GM21717 (cell line): ENCODE measurements around the gene KCNA10.
"Not testable (repeated sequence)": the region's sequence is repeated elsewhere in the genome, so short reads cannot be mapped to it uniquely, and the experiment has no call there.

Source experiments
- ATAC-seq: cut with Tn5 transposase; IDR thresholded peaks from one replicate; pipeline ENCODE4 v1.9.1; 2021; ENCODE audit warnings: mild to moderate bottlenecking, moderate library complexity; ENCODE audit not compliant: unreplicated experiment

Gene KCNA10

DNA sequence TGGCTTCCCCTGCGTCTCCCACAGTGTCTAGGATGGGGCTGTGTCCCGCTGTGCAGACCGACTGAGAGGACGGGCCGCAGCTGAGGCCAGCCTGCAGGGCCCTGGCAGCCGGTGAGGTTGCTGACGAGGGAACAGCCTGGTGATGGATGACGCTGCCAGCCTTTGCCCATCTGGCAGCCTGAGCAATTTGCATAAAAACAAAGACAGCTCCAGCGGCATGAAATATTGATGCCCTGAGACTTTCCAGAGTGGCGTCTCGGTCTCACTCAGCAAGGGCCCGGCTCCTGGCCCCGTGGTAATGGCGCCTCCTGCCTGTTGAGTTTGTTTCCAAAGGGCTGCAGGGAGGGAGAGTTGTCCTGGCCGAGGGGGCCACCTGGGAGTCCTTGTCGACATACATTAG, 19.1 kb upstream of the KCNA10 start:
- ATAC-seq = no peak

DNA sequence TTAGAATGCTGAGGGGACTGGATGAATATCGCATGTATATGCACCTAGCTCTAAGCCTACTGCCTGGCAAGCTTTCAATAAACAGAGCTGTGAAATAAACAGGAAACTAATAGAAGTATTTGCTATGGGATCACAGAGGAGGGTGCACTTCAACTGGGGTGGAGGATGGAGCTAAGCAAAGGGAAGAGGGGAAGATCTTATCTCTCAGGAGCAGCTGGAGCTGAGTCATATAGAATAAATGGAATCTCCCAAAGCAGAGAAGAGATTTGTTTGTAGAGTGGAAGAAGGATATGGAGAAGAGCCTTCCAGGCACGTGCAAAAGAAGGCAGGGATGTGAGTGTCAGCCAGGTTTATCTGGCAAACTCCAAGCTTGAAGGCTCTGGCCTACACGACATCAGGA, 17.0 kb upstream of the KCNA10 start:
- ATAC-seq = no peak

DNA sequence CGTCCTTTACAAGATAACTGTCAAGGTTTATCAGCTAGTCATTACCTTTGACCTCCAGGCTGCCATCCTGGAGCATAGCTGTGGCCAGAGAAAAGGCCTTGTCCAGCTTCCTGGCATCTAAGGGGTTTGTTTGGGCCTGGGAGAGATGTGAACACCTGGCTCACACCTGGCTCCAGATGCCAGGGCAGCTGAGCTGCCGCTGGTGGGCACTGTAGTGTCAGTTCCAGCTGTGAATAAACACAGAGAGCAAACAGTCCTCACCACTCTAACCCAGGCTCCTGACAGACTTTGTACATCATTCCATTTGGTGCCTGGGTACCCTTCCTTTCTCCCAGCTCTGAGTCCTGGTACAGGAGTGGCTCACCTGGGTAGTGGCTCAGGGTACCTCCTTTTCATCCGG, 14.3 kb upstream of the KCNA10 start:
- ATAC-seq = no peak

DNA sequence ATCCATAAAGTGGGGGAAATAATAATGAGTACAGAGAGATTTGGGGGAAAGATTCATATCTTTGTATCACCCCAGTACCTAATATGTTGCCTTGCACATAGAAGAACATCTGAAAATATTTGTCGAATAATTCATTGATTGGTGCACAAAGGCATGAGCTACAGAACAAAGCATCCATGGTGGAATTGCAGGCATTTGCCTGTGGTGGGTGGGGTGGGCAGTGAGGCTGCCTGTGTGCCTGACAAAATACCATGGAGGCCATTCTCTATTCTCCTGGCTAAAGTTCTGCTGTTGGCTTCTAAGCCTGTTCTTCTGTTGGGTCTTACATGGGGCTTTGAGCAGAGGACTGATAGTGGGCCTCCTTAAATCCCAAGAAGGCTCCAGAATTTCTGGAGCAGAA, 10.0 kb upstream of the KCNA10 start:
- no peak for ATAC-seq

DNA sequence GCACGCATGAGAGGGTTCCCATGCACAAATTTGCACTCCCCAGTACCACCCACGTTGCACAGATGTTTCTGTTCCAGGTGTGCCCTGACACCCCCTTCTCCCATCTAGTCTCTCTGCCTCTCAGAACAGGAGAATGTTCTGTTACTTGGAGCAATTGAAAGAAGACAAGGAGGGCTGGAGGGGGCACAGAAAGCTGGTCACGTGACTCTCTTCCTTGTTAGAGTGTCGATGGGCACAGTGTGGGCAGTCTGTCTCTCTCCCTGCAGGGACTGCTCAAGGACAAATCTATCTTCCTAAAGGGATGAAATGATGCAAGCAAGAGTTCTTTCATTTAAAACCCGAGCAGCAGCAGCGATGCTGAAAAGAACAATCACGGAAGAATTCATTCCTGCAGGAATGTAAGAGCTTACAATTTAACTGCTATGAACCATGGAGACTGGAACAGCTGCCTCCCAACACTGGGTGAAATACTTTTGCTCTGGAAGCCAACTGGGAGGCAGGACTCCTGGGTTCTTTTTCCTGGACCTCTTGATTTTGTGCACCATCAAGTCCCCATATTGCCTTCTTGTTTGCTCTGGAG, 7.3 kb upstream of the KCNA10 start:
- ATAC-seq = no peak

DNA sequence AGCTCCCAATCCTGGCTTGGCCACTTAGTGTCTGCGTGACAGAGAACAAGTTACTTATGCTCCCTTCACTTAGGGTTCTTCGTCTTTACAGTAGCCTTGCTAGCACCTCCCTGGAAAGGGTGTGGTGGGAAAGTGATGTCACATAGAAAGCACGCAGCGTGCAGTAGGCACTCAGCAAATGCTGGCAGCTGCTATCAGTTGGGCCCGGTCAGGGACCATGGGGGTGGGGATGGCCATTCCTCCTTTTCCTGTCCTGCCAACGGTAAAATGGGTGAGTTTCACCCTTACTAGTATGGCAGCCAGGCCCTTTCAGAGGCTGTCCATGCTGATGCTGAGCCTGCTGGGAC, 6.2 kb upstream of the KCNA10 start:
- ATAC-seq = no peak

DNA sequence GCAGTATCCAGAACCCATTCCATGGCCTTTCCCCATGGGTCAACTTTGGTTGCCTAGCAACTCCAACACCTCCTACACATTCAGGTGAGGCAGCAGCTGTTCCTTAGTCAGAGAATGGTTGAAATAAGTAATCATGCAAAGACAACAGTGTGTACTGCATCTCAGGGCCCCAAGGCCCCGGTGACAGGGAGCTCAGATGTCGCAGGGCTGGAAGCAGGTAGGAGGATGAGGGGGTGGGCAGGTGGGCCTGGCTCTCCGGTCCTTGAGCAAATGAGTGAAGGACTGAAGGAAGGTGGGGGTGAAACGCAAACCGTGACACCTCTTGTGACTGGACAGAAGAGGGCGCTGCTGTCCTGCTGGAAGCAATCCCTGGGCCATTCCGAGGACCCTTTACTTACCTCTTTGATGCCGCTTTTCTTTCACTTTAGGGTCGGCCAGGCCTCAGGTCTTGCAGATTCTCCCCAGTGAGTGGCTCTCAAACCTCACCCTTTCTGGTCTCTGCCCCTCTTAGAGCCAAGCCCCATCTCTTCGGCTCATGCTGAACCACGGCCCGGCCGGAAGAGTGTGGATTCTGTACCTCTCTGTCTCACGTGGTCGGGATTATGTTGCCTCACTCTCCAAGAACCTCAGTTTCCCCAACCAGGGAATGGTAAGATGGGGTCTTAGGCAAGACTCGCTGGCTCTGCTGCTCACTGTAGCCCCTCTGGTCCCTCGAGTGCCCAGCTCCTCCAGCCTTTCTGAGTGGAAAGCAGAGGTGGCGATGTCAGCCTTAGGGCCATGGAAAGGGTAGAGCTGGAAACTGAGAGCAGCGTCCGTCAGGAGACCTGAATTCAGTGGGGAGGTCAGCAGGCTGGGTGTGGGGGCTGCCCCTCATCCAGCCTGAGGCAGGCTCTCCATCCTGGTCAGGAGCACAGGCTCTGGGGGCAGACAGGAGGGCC, 5.6 kb upstream of the KCNA10 start:
- ATAC-seq = no peak

DNA sequence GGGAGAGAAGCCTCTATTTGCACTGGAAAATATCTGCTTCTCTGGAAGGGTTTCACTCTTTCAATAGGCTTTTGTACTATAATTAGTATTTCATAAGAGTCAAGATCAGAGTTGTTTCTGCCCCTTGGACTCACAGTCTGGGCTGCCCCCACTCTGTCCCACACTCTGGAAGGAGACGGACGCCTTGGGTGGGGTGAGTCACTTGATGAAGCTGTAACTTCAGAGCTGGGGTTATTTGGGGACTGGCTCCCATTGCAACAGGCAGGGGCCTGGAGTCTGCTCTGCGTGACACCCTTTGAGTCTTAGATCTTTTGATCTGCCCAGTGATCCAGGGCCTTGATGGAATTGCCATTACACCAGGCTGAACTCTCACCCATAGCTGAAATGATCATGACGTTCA, 4.0 kb upstream of the KCNA10 start:
- no peak for ATAC-seq

DNA sequence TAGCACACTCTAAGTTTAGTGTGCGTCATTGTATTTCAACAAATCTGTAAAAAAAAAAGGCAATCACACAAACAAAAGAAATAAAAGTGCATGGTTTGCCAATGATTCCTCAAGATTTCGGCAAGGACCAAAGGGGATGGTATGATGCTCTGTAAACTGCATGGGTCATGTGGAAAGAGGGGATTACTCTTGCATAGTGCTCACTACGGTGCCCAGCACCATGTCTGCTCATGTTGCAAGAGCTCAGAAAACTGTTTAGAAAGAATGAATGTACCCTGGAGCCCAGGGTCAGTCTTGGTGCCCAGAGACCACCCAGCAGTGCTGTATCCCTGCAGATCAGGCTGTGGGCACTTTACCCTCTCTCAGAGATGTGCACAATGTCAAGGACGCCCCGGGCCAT, 3.6 kb upstream of the KCNA10 start:
- ATAC-seq = no peak

DNA sequence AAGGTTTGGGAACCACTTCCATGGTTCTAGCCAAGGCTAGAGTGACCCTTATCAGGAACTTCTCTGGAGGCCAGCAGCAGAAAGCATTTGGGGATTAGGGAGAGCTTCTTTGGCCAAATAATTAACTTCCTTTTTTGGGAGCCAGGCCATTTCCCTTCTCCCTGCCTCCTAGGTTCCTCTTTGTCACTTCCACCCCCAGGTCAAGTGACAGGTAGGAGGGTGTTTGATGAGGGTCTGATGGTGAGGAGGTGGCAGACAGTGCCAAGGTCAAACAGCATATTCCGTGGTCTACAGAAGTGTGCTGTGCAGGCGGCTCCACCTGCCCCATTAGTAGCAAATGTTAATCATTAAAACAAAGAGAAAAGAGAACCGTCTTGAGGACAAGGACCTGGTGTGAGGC, 1.9 kb upstream of the KCNA10 start:
- ATAC-seq = no peak

DNA sequence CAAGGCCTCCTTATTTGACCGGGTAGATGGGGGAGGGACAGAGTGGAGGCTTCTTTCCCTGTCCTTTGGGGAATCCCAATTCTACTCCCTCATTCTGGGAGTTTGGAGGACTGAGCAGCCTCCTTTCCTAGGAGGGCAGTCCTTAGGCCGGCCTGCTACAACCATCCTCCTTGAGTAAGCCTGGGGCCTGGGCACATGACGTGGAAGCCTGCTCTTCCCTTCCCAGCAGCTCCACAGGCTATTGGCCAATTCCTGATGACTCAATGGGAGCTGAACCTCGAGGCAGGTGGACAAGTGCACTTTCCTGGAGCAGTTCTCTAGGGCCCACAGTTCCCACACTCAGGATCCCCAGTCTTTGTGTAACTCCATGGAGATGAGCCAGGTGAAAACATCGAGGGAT, 3.1 kb downstream of the KCNA10 start:
- no peak for ATAC-seq

DNA sequence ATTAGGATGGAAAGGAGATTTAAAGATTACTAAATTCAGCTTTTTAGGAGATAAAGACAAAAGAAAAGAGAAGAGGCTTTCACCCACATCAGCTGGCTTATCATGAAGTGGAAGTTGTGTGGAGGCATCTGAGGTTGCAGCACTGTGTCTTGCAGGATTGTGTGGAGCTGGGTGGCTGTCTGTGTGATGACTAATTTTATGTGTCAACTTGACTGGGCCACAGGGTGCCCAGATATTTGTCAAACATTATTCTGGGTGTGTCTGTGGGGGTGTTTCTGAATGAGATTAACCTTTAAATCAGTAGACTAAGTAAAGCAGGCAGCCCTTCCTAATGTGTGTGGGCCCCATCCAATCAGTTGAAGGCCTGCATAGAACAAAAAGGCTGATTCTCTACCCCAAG, 3.9 kb downstream of the KCNA10 start:
- ATAC-seq = no peak

DNA sequence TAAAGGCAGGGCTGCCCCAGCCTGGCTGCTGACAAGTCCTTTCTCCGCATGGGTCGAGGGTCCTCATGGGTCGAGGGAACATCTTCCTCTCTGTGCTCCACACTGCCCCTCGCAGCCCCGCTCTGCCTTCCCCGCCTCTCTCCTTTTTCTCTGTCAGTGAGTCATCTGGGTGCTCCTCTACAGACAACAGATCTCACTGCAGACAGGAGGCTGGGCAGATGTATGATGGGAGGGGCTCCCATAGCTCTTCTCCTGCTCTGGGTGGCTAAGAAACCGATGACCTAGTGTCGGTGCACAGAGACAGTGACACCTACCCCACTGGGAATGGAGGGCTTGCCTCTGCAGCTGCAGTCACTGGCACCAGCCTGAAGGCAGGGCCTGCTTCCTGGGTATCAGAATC, 5.5 kb downstream of the KCNA10 start:
- ATAC-seq = no peak

DNA sequence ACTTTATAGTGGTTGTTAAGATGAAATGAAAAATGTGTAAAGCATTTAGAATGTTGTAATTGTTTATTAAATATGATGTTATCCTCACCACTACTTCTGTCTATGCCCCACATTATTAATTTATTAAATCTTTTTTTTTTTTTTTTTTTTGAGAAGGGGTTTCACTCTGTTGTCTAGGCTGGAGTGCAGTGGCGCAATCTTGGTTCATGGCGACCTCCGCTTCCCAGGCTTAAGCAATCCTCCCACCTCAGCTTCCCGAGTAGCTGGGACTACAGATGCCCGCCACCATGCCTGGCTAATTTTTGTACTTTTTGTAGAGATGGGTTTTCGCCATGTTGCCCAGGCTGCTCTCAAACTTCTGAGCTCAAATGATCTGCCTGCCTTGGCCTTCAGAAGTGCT, 7.5 kb downstream of the KCNA10 start:
- ATAC-seq = no peak

DNA sequence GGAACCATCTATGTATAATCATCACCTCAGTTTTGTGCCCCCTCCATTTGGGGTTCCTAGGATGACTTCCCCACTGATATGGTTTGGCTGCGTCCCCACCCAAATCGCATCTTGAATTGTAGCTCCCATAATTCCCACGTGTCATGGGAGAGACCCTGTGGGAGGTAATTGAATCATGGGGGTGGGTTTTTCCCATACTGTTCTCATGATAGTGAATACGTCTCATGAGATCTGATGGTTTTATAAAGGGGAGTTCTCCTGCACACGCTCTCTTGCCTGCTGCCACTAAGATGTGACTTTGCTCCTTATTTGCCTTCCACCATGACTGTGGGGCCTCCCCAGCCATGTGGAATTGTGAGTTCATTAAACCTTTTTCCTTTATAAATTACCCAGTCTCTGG, 8.1 kb downstream of the KCNA10 start:
- not testable (repeated sequence) for ATAC-seq

DNA sequence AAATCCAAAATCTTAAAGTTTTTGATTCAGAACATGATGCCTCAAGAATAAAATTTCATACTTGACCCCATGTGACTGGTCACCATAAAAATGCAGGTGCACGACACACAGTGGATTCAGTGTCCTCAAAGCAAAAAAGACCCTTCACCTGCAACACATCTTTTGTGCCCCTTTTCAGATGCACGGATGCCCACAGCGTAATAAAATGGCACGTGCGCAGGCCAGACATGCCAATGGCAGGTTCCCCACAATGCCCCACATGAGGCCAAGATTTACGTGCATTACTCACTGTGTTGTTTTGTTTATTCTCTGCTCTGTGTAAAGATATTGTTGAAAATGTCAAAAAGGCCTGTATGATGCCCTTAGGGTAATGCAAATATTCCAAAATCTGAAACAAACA, 9.3 kb downstream of the KCNA10 start:
- no peak for ATAC-seq

DNA sequence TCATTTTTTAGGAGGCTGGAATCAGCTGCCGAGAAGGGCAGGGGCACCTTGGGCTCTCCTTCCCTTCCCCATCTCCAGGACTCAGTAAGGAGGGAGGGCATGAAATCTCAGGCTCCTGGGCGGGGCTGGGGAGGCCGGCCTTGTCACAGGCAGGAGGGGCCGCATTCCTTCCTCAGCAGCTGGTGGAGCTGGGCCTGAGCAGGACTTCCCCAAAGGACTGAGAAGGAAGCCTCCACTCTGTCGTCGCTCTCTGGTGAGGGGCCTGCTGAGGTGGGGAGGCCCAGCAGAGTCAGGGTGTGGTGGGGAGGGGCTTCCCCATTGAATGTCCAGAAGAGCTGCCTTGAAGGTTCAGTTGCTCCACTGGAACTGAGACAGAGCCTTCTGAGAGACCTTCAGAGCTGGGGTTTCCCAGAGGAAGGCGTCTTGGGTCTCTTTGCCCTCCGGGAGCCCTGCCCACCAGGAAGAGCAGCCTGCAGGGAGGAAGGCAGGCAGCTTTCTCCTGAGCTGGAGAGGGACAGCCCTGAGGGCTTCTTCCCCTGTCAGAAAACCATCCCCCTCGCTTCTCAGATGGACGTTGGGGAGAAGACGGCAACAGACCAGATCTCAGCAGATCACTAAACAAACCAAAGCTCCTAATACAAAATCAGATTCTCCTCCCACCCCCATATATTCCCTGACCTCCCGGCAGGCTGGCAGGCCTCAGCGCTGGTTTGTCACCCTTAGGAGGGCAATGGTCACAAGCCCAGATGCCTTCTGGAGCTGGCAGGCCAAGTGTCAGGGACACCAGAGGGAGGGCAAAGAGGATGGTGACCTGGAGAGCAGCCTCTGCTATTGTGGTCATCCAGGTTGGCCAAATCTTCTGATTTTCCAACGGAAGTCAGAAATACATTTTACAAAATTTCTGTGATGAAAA, 10.7 kb downstream of the KCNA10 start:
- no peak for ATAC-seq

DNA sequence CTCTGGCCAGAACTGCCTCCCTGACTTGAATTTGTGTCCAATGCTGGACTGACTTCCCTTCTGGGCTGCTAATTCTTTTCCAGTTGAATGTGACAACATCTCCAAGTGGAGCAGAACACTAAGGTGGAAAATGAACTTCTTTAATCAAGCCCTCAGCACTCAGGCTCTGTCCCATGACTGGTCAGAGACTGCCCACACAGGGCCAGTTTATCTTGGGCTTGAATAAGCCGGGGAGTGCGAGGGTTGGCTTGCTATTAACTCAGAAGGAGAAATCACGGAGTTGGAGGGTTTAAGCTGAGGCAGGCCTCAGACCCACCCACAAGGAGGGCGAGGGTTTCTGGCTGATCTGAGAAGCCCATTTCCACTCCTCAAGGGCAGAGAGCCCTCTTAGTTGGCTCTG, 12.4 kb downstream of the KCNA10 start:
- ATAC-seq = no peak

DNA sequence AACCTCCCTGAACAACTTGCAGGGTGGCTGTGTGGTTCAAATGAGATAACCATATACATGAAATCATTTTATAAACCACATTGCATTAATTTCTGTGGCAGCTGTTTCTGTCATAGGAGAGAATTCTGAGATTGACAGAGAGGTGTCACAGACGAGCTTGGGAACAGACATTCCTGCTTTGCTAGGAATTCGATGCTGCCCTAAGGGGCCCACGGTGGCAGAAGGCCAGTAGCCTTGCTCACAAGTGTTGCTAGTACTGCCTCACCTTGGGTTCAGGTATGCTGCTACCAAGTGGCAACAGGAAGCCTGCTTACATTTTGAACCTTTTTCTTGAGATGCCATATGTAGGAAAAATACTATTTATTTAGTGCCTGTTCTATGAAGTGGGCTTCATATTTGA, 13.4 kb downstream of the KCNA10 start:
- ATAC-seq = no peak

DNA sequence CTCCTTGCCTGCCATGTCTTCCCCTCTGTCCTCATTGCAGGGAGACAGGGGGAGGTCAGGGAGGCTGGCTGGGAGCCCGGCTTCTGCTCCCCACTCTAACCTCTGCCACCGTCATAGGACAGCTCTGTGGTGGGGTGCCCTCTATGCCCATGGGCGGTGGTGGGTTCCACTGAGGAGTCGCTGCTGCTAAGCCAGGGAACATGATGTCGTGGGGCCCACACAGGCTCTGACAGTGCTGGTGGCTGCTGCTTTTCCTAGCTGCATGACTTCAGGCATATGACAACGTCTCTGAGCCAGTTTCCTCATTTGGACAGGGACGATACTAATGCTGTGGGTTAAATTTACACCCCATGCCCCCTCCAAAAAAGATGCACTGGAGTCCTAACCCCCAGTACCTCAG, 14.7 kb downstream of the KCNA10 start:
- no peak for ATAC-seq

DNA sequence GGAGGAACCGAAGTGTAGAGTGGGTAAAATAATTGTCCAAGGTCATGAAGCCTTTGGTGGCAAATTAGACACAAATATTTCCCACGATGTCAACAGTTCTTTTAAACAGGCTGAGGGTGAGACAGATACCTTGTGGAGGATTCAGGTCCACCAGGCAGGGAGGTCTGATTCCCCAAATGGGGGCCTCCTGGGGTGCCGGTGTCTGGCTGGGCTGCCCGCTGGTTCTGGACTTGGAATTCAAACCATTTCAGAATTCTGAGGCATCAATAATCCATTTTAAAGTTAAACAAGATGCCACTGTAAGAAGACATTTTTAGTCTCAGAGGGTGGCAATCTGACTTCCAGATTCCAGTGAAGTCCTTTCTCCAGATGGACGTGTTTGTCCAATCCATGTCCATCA, 15.5 kb downstream of the KCNA10 start:
- ATAC-seq = no peak
